ENCODE data around the gene FAM13A.

DNA sequence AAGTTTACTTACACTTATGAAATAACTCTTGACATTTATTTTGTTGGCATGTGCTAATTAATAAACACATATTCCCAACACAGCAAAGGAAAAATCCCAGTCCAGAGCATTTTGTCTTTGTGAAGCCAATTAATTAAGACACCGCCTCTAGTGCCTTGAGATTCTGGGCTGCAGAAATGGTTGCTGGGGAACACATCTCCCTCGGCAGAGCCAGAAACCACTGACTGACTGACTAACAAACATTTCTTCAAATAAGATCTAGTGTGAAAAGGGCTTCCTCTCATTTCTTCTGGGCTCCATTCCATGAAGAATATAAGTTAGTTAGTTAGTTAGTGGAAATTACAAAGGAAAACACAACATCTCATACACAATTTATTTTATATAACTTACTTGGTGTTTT, 331.0 kb downstream of the FAM13A start:
- no peak for TF ChIP-seq RAD21 (IDR thresholded peaks at IDR 0.05; ENCODE audit: low read depth)
- TF ChIP-seq TEAD4 (IDR thresholded peaks at IDR 0.05) = no peak
- no peak for TF ChIP-seq YY1 (IDR thresholded peaks at IDR 0.05; ENCODE audit: low read depth)
- TF ChIP-seq CREB1 (IDR thresholded peaks at IDR 0.05; ENCODE audit: low read depth) = no peak
- no peak for TF ChIP-seq EP300 (IDR thresholded peaks at IDR 0.05; ENCODE audit: borderline replicate concordance)
- TF ChIP-seq CEBPB (IDR thresholded peaks at IDR 0.05) = no peak
- TF ChIP-seq, protein P1, sequence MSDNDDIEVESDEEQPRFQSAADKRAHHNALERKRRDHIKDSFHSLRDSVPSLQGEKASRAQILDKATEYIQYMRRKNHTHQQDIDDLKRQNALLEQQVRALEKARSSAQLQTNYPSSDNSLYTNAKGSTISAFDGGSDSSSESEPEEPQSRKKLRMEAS (IDR thresholded peaks at IDR 0.05) = no peak
